ENCODE measurements around the gene P4HA1. TPM values are rescaled to one million over a fixed set of nuclear protein-coding genes. Genes with fewer than 3 reads are reported as not detected.

The P4HA1 gene
- 57.4 and 234 TPM in 2 replicates for total RNA-seq

DNA sequence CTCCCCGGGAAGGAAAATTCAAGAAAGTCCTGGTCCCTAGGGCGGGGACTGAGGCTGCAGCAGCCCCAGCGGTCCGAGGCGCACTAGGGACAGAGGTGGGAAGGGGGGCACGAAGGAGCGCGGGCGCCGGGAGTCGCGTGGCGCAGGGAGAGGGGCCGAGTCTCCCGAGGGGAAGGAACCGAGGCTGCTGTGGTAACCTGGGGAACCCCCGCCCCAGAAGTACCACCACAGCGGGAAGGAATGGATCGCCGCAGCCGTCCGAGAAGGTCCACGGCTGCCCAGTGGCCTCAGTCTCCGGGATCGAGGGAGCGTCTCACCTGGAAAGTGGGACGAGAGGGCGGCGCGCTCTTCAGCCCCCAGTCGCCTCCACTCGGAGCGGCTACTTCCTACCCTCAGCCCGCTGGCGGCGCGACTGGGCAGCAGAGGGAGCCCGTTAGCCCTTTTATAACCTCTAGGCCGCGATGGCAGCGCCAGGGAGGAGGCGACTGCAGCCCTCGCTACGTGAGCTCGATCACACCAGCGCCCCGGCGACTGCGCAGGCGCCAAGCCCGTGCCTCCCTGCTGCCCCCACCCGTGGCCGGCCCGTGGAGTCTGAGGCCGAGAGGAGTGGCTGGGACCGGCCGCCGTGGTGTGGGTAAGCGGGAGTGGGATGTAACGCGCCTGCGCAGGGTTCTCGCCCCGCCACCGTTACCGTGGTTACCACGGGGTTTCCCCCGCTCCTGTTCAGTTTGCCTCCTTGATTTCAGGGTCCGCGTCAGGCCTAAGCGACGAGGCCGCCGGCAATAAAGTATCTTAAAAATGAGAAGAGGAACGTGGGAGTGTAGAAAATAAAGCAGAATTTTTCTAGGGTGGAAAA, at the start of gene P4HA1:
TSS of gene P4HA1 (minus strand) at position 418 of the 856 bp plus-strand sequence. CDS start 21,983 bp downstream, outside the sequence.

GRCh38 chr10:73110345-73110849, 13.7 kb upstream of the P4HA1 start, which contains the start of gene NUDT13:
NUDT13 (plus strand) TSS chr10:73110455; CDS start chr10:73114366, 3,911 bp downstream.

Other genes with a start within 250 kb of the P4HA1 start
- 0.14 TPM in 1 of 2 replicates, not detected in the other for gene OIT3, start 203.1 kb downstream of the P4HA1 start, total RNA-seq
- gene PLA2G12B, start 142.1 kb downstream of the P4HA1 start, total RNA-seq = not detected in 2 replicates
- gene NUDT13, start 13.6 kb upstream of the P4HA1 start, total RNA-seq = 0.34 and 1.3 TPM in 2 replicates
- 21.5 TPM in 2 replicates for gene ECD, start 71.1 kb upstream of the P4HA1 start, total RNA-seq
- 16.4 and 27.1 TPM in 2 replicates for gene FAM149B1, start 71.3 kb upstream of the P4HA1 start, total RNA-seq
- 28.6 and 30.4 TPM in 2 replicates for gene DNAJC9, start 150.4 kb upstream of the P4HA1 start, total RNA-seq
- gene MRPS16, start 155.8 kb upstream of the P4HA1 start, total RNA-seq = 58.2 and 83.7 TPM in 2 replicates